Uterus (tissue), 2 donors: ENCODE measurements around the gene GCHFR.

Experiments used
- POLR2A ChIP-seq, 2 donors: fragments of 450-650 bp; IDR thresholded peaks; one replicate each; pipeline ENCODE4 v1.6.1; 2016; ENCODE audit warnings: antibody characterized with exemption in 2 of 2, mild to moderate bottlenecking in 1 of 2, moderate library complexity in 1 of 2
- TF ChIP-seq, protein P1 (sequence below), 4 experiments: fragments of 200-600 bp in 2 of 4; fragments of 450-650 bp in 2 of 4; sonication (generic) in 2 of 4; IDR thresholded peaks; one replicate each; pipeline ENCODE4 v1.5.1; 2016 to 2019; ENCODE audit warnings: antibody characterized with exemption in 4 of 4, mild to moderate bottlenecking in 2 of 4, moderate library complexity in 1 of 4

DNA sequence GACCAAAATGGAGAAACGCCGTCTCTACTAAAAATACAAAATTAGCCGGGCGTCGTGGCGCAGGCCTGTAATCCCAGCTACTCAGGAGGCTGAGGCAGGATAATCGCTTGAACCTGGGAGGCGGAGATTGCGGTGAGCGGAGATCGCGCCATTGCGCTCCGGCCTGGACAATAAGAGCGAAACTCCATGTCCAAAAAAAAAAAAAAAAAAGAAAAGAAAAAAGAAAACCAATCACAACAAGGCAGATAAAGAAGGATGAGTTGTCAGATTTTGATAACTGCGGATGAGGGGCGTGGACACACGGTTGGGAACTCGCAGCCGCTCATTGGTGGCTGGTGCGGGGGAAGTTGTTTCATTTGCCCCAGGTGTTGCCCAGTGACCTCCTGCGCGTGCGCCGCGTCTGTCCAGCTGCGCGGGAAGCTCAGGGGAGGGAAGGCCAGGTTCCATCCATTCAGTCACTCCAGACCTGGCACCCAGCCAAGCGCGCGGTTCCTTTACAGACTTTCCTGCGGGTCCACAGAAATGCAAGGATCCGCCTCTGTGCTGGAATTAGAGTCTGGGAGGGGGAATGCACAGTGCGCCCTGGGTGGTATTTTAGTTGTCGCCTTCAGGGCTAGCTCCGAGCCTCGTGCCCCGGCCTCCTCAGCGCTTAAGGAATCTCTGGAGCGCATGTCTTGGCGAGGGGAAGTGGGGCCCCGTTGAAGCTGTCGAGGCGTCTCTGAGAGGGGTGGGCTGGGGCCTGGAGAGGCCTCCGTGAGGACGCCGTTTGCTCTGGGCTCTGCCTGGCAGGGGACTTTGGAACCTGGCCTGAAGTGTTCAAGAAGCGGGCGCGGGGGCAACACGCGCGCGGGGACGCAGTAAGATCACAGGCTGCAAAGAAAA is 708 bp upstream of the GCHFR start:
- TF ChIP-seq POLR2A (IDR thresholded peaks at IDR 0.05): no peak
- TF ChIP-seq, protein P1, sequence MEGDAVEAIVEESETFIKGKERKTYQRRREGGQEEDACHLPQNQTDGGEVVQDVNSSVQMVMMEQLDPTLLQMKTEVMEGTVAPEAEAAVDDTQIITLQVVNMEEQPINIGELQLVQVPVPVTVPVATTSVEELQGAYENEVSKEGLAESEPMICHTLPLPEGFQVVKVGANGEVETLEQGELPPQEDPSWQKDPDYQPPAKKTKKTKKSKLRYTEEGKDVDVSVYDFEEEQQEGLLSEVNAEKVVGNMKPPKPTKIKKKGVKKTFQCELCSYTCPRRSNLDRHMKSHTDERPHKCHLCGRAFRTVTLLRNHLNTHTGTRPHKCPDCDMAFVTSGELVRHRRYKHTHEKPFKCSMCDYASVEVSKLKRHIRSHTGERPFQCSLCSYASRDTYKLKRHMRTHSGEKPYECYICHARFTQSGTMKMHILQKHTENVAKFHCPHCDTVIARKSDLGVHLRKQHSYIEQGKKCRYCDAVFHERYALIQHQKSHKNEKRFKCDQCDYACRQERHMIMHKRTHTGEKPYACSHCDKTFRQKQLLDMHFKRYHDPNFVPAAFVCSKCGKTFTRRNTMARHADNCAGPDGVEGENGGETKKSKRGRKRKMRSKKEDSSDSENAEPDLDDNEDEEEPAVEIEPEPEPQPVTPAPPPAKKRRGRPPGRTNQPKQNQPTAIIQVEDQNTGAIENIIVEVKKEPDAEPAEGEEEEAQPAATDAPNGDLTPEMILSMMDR (IDR thresholded peaks at IDR 0.05): no peak
